HCT116 (cell line): Measurements from ENCODE around the gene ZCCHC2.

ENCODE experiments used
- CEBPB ChIP-seq: IDR thresholded peaks from 2 replicates; pipeline ENCODE4 v1.6.1; 2012; ENCODE audit warnings: low read depth
- EZH2 ChIP-seq: fragments of 200-600 bp; sonication (generic); IDR thresholded peaks from 2 replicates; pipeline ENCODE4 v1.6.1; 2017; ENCODE audit warnings: antibody characterized with exemption, mixed run types
- EZH2phosphoT487 ChIP-seq: fragments of 200-600 bp; IDR thresholded peaks from 2 replicates; pipeline ENCODE4 v1.6.1; 2018; ENCODE audit warnings: antibody characterized with exemption, borderline replicate concordance
- POLR2A ChIP-seq: IDR thresholded peaks from 2 replicates; pipeline ENCODE4 v1.7.0; 2011; ENCODE audit warnings: borderline replicate concordance; ENCODE audit not compliant: insufficient read depth, insufficient read length; ENCODE audit errors: extremely low read depth
- POLR2AphosphoS5 ChIP-seq: IDR thresholded peaks from 2 replicates; pipeline ENCODE4 v1.6.1; 2011; ENCODE audit warnings: mild to moderate bottlenecking, low read depth, low read length, moderate library complexity
- RAD21 ChIP-seq: IDR thresholded peaks from 2 replicates; pipeline ENCODE4 v1.6.1; 2012; ENCODE audit warnings: low read depth, mild to moderate bottlenecking
- SP1 ChIP-seq: IDR thresholded peaks from 2 replicates; pipeline ENCODE4 v1.6.1; 2012; ENCODE audit warnings: low read depth
- ZFX ChIP-seq: fragments of 450-650 bp; IDR thresholded peaks from 2 replicates; pipeline ENCODE4 v1.6.1; 2017
- TF ChIP-seq, protein P1 (sequence below), 3 experiments: fragments of 200-600 bp in 1 of 3; sonication (generic) in 1 of 3; IDR thresholded peaks in 2 of 3; conservative IDR thresholded peaks in 1 of 3; 2 replicates each; pipeline ENCODE4 v1.5.1; 2012 to 2017; ENCODE audit warnings: low read depth in 2 of 3, low read length in 2 of 3, antibody characterized with exemption in 1 of 3, borderline replicate concordance in 1 of 3, control low read depth in 1 of 3, mild to moderate bottlenecking in 1 of 3, mixed read lengths in 1 of 3, mixed run types in 1 of 3, moderate library complexity in 1 of 3; ENCODE audit not compliant: insufficient read depth in 1 of 3
- TF ChIP-seq, protein P2 (sequence below): IDR thresholded peaks from 2 replicates; pipeline ENCODE4 v1.6.1; 2012
- TF ChIP-seq, protein P3 (sequence below): IDR thresholded peaks from 2 replicates; pipeline ENCODE4 v1.6.1; 2012; ENCODE audit warnings: low read depth
- TF ChIP-seq, protein P4 (sequence below): IDR thresholded peaks from 2 replicates; pipeline ENCODE4 v1.6.1; 2011; ENCODE audit warnings: mild to moderate bottlenecking, low read length, moderate library complexity; ENCODE audit not compliant: insufficient replicate concordance; ENCODE audit errors: extremely low read depth

DNA sequence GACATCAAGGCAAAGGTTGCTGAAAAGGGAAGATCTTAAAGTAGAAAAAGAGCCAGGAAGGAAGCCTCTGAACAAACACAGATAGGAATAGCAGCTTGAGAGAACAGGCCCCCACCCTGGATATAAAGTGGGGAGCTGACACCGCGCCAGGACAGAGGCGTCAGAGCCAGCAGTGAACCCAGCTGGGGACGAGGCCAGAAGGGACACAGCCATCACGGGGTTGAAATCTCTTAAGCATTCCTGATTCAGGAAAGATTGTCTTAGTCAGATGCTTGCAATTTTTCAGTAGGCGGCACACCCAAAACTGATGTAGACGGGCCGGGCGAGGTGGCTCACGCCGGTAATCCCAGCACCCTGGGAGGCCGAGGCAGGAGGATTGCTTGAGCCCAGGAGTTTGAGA lies 98.7 kb downstream of the ZCCHC2 start:
- TF ChIP-seq, protein P1, sequence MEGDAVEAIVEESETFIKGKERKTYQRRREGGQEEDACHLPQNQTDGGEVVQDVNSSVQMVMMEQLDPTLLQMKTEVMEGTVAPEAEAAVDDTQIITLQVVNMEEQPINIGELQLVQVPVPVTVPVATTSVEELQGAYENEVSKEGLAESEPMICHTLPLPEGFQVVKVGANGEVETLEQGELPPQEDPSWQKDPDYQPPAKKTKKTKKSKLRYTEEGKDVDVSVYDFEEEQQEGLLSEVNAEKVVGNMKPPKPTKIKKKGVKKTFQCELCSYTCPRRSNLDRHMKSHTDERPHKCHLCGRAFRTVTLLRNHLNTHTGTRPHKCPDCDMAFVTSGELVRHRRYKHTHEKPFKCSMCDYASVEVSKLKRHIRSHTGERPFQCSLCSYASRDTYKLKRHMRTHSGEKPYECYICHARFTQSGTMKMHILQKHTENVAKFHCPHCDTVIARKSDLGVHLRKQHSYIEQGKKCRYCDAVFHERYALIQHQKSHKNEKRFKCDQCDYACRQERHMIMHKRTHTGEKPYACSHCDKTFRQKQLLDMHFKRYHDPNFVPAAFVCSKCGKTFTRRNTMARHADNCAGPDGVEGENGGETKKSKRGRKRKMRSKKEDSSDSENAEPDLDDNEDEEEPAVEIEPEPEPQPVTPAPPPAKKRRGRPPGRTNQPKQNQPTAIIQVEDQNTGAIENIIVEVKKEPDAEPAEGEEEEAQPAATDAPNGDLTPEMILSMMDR (IDR thresholded peaks at IDR 0.05 in 2 of 3, conservative IDR thresholded peaks at IDR 0.05 in 1 of 3; ENCODE audit: borderline replicate concordance in 1 of 3, insufficient read depth in 1 of 3, low read depth in 2 of 3, low read length in 2 of 3), result no peak
- TF ChIP-seq, protein P2, sequence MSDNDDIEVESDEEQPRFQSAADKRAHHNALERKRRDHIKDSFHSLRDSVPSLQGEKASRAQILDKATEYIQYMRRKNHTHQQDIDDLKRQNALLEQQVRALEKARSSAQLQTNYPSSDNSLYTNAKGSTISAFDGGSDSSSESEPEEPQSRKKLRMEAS, result no peak
- TF ChIP-seq EZH2phosphoT487 (no peak), POLR2A (no peak), CEBPB (no peak), EZH2 (no peak), POLR2AphosphoS5 (no peak), ZFX (no peak), SP1 (no peak), RAD21 (no peak)
- TF ChIP-seq, protein P3, sequence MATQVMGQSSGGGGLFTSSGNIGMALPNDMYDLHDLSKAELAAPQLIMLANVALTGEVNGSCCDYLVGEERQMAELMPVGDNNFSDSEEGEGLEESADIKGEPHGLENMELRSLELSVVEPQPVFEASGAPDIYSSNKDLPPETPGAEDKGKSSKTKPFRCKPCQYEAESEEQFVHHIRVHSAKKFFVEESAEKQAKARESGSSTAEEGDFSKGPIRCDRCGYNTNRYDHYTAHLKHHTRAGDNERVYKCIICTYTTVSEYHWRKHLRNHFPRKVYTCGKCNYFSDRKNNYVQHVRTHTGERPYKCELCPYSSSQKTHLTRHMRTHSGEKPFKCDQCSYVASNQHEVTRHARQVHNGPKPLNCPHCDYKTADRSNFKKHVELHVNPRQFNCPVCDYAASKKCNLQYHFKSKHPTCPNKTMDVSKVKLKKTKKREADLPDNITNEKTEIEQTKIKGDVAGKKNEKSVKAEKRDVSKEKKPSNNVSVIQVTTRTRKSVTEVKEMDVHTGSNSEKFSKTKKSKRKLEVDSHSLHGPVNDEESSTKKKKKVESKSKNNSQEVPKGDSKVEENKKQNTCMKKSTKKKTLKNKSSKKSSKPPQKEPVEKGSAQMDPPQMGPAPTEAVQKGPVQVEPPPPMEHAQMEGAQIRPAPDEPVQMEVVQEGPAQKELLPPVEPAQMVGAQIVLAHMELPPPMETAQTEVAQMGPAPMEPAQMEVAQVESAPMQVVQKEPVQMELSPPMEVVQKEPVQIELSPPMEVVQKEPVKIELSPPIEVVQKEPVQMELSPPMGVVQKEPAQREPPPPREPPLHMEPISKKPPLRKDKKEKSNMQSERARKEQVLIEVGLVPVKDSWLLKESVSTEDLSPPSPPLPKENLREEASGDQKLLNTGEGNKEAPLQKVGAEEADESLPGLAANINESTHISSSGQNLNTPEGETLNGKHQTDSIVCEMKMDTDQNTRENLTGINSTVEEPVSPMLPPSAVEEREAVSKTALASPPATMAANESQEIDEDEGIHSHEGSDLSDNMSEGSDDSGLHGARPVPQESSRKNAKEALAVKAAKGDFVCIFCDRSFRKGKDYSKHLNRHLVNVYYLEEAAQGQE, result no peak
- TF ChIP-seq, protein P4, sequence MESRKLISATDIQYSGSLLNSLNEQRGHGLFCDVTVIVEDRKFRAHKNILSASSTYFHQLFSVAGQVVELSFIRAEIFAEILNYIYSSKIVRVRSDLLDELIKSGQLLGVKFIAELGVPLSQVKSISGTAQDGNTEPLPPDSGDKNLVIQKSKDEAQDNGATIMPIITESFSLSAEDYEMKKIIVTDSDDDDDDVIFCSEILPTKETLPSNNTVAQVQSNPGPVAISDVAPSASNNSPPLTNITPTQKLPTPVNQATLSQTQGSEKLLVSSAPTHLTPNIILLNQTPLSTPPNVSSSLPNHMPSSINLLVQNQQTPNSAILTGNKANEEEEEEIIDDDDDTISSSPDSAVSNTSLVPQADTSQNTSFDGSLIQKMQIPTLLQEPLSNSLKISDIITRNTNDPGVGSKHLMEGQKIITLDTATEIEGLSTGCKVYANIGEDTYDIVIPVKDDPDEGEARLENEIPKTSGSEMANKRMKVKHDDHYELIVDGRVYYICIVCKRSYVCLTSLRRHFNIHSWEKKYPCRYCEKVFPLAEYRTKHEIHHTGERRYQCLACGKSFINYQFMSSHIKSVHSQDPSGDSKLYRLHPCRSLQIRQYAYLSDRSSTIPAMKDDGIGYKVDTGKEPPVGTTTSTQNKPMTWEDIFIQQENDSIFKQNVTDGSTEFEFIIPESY, result no peak
